GM15510 (cell line): ENCODE data around the gene NAIF1.

ENCODE experiments used
- POLR2A ChIP-seq: IDR thresholded peaks from 3 replicates; pipeline ENCODE4 v1.6.1; 2011; ENCODE audit warnings: borderline replicate concordance; ENCODE audit not compliant: insufficient read length; ENCODE audit errors: extremely low read depth

The NAIF1 gene

DNA sequence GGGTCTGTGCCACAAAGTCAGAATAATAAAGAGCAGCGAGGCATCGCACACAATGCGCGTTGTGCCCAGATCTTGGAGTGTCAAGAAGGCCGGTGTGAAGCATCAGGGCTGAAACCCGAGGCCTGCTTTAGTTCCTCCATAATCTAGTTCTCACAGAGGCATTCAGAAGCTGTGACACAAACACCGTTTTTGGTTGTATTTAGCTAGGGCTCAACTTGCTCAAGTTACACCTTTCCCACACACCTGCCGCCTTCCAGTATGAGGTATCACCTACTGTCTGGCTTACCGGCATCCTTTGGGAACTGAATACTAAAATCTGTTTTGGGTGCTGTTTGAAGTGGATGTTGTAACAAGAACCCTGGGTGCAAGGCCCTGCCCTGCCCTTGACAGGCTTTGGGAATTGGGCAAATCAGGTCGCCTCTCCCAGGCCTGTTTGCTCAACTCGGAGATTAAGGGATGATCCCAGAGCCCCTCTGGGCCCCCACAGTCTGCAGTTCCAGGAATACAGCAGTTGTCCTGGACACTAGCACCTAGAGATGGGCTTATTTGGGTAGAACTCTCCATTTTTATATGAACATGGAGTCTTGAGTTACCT is 27.9 kb upstream of the NAIF1 start:
- no peak for TF ChIP-seq POLR2A

DNA sequence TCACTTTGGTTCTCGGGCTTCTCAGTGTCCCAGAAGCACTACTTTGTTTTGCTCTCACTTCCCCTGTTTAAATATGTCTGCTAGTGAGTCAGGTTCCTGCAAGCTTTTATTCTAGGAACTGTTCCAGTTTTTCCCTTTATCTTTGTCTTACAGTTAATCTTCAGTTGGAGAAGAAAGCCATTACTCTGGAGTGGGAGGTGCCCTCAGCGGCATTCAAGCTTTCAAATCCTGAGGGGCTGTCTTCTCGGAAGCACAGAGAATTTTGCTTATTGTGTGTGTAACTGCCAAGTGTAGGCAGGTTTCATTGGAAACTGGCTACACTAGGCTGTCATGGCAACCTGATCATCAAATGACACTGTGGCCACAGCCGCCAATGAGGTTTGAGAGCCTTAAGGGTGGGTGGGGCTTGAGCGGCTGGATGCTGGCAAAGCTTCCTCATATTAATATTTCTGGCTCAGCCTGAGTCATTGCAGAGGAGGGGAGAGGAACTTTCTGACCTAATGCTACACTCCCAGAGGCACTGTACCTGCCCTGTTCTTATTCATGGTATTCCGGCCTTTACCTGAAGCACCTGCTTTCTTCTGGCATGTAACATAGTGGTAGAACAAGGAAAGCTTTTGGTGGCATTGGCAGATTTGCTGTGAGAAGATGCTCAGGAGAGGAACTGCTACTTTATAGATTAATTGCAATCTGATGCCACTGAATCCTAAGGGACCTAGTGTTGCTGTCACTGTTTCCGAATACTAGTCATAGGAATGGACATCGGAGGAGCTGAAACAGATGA is 27.2 kb upstream of the NAIF1 start:
- no peak for TF ChIP-seq POLR2A

DNA sequence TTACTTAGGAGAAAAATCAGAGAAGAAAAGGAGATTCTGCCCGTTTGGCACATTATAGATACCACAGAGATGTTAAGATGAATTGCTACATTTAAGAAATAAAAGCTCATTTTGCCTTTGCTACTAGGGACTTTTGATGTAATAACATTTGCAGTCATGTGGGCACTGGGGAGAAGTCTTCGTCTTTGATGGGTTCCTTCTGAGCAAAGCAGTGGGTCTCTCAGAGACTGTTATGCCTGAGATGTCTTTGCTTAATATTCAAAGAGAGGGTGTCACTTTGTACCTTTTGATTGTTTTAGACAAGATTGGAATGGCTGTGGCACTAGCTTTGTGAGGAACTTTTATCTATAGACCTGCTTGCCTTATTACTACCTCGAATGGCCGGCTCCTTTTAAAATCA is 25.9 kb upstream of the NAIF1 start:
- no peak for TF ChIP-seq POLR2A

DNA sequence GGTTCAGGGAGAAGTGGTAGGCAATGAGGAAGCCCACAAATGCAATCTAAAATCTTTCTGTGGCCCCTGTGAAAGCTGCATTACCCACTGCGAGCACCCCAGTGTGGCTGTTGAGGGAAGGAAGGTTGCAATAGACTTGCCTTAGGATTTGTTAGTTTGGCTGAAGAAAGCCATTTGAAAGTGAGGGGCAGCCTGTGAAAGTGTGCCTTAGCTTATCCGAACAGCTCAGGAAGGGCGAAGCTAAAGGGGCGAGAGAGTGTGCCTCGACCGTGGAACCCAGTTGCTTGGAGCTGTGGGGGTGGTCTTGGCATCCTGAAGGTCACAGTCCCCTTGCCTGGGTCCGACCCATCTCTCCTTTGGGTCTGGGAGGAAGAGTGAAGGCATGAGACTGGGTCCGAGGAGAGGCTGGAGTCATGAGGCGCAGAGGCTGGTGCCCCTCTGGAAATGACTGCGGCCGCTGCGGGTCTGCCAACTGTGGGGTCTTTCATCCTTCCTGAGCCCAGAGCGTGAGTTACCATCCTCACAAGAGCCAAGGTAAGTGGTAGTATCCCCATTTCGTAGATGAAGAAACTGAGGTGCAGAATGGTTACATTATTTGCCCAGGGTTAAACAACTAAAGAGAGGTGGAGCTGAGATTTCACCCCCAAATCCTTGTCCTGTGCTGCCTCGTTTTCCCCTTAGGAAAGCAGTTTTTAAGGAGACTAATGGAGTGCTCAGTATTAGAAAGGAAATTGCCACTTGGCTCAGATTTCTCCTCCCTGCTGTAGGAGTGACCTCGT is 25.3 kb upstream of the NAIF1 start:
- no peak for TF ChIP-seq POLR2A

DNA sequence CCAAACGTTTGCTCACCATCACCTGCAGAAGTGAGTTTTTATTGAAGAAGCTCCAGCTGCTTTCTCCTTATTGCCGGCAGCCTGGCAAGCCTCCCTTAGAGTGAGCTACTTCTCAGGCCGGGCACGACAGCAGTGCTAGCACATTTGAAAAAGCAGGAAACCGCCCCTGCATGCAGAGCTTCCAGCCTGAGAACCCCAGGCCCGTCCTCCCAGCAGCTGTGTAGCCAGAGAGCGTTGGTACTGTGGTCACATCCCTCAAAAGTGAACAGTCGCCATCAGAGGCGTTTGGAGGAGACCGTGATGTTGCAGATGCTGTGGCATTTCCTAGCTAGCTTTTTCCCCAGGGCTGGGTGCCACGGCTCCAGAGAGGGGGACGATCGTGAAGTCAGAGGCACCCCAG is 24.5 kb upstream of the NAIF1 start:
- no peak for TF ChIP-seq POLR2A

DNA sequence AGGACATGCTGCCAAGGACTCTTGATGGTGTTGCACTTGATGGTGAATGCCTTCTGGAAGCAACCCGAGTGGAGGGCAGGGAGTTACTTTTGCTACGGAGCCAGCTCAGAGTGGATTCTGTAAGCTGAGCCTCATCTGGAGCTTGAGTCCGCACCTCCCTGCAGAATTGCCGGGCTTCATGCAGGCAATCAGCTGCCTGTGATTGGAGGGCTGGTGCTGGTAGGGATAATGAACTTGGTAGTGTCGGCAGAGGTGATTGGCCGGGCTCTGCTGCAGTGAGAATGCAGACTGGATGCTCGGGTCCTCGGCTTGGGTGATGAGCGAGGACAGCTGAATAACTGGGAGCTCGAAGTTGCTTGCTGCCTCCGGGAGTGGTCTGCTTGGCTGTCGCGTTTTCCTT is 24.0 kb upstream of the NAIF1 start:
- TF ChIP-seq POLR2A = no peak

DNA sequence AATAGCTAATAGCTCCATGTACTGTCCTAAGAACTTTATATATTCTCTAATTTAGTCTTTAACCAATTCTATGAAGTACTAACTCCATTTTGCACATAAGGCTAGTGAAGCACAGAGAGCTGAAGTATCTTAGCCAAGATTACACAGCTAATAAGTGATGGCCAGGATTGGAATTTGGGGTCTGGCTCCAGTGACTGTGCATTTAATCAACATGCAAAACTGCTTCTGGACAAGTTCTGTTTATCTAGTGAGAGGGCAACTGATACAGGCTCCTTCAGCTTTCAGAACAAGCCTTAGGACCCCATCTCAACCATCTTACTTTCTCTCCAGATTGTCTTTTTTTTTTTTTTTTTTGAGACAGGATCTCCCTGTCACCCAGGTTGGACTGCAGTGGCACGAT is 22.2 kb upstream of the NAIF1 start:
- no peak for TF ChIP-seq POLR2A

DNA sequence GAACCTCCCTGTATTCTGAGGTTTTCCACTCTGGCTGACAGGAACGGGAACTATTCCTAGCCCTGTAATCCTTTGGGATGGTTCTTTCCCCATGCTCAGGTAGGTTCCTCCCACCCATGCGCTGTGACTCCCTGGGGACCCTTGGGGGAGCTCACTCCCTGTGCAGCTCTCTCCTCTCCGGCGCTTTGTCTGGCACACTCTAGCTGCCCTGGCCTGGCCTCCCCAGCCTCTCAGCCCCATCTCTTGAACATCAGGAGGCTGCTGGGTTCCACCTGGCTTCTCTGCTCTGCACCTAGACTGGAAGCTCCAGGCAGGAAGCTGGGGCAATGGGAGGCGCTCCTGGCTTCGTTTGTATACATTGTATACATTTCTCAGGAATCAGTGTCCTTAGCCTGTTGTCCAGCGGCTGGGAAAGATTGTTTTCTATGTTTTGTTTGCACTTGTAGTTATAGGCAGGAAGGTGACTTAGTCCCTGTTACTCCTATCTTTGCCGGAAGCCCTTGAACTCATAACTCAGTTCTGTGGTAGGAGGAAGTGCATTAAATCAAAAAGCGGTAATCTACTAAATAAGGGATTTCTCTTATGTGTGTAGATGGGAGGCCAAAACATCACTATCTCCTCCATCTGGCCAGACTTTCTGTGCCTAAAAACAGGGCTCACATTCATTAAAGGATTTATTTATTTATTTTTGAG is 21.3 kb upstream of the NAIF1 start:
- no peak for TF ChIP-seq POLR2A

DNA sequence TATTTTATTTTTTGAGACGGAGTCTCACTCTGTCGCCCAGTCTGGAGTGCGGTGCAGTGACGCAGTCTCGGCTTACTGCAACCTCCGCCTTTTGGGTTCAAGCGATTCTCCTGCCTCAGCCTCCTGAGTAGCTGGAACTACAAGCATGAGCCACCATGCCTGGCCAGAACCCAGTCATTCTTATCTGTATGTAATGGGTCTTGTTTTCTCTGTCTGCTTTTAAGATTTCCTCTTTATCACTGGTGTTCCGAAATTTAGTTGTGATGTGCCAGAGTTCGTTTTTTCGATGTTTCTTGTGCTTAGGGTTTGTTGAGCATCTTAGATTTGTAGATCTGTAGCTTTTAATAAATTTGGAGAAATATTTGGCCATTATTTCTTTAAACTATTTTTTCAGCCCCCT is 20.1 kb upstream of the NAIF1 start:
- no peak for TF ChIP-seq POLR2A

DNA sequence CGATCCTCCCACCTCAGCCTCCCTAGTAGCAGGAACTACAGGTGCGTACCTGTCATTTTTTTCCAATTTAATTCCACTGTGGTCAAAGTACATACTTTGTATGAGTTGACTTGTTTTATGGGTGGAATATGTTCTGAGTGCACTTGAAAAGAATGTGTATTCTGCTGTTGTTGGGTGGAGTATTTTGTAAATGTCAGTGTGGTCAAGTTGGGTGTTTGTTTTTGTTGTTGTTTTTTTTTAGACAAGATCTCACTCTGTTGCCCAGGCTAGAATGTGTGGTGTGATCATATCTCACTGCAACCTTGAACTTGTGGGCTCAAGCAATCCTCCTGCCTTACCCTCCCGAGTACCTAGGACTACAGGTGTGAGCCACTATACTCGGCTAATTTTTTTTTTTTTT is 18.8 kb upstream of the NAIF1 start:
- TF ChIP-seq POLR2A = no peak

DNA sequence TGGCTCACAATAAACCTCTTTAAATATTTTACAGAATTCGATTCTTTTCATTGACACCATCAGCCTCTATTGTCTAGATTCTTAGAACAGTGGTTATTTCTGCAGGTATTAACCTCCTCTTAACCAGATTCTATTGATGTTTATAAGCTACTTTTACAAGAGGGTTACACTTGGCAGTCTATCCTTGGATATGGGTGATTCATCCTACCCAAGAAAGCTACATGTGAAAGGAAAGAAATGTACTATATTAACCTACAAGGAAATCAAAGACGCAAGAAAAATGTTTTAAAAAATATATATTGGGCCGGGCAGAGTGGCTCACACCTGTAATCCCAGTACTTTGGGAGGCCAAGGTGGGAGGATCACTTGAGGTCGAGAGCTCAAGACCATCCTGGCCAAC is 17.6 kb upstream of the NAIF1 start:
- TF ChIP-seq POLR2A = no peak

DNA sequence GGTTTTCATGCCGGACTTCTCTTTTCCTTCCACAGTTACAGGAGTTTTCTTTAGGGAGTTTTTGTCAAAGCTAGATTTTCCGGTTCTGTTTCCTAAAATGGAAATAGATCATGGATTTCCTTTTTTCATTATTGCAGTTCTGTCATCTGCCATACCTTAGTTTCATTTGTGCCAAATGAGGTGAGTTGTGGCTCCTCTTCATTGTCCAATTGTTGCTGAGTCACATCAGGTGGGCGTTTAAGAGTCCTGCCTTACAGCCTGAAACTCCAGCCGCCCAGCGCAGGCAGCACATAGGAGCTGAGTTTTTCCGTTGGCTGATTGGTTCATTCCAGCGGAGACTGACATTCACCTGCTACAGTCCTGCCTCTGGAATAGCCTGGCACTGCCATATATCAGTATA is 15.0 kb upstream of the NAIF1 start:
- no peak for TF ChIP-seq POLR2A

DNA sequence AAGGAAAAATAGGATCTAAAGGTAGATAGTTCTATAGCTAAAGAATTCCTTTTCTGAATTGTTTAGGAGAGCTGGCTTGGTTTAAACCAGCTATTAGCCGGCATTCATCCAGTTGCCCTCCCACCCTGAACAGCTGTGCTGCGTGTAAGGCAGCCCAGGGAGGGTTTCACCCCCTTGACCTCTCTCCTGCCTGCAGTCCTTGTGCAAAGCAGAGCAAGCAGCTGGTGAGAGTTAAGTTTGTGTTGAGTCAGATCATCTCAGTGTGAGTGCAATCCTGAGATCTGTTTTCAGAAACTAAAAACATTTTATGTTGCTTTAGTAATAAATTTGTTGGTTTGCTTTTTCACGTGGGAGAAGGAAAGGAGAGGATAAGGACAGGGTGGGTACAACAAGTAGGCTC is 13.9 kb upstream of the NAIF1 start:
- TF ChIP-seq POLR2A = no peak

DNA sequence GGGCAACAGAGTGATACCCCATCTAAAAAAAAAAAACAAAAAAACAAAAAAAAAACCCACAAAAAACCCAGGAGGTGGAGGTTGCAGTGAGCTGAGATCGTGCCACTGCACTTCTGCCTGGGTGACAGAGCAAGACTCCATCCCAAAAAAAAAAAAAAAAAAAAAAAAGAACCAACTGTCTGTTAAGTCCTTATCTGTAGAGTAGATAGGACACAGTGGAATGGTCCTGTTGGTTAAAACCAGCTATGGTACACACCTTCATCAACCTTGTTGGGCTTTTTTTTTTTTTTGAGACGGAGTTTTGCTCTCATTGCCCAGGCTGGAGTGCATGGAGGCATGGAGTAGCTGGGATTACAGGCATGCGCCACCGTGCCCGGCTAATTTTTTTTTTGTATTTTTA is 13.1 kb upstream of the NAIF1 start:
- no peak for TF ChIP-seq POLR2A
